Naive thymus-derived CD4-positive, alpha-beta T cell (primary cell): ENCODE measurements around the gene CLIC5. TPM values are rescaled to one million over a fixed set of nuclear protein-coding genes. Genes with fewer than 3 reads are reported as not detected.

Experiments
- ATAC-seq: fragments of 150-1000 bp; cut with Tn5 transposase; 2 replicates; pipeline ENCODE4 v1.10.0; 2021; ENCODE audit warnings: mild to moderate bottlenecking, moderate library complexity
- CTCF ChIA-PET: fragments of 350-600 bp; sonication (Branson Sonifier 250); formaldehyde crosslinking; loops from one replicate; lab custom pipeline; 2021; ENCODE audit warnings: antibody characterized with exemption; lab: Charles Lee
- POLR2A ChIA-PET: fragments of 350-600 bp; sonication (Branson Sonifier 250); formaldehyde crosslinking; loops from one replicate; lab custom pipeline; 2021; ENCODE audit warnings: antibody characterized with exemption, inconsistent platforms; lab: Charles Lee
- DNase-seq, 9 donors: peaks; one replicate each; pipeline versions ENCODE4 v3.0.0 to v3.0.0-alpha.2; 2020 to 2022; ENCODE audit warnings: mixed read lengths in 1 of 9
- H3K27ac ChIP-seq: one replicate; pipeline ENCODE4 v1.7.0; 2013; ENCODE audit warnings: mild to moderate bottlenecking, low read depth, low read length, moderate library complexity
- H3K27me3 ChIP-seq, 2 donors: one replicate each; pipeline ENCODE4 v1.7.0; 2013; ENCODE audit warnings: low read length in 2 of 2, mild to moderate bottlenecking in 2 of 2, moderate library complexity in 2 of 2; ENCODE audit not compliant: control insufficient read depth in 2 of 2, insufficient read depth in 2 of 2
- H3K36me3 ChIP-seq, 3 experiments: 1 replicate in 2 of 3; 2 replicates in 1 of 3; pipeline ENCODE4 v1.7.0; 2013; ENCODE audit warnings: low read length in 3 of 3, mild to moderate bottlenecking in 3 of 3, moderate library complexity in 1 of 3; ENCODE audit not compliant: insufficient read depth in 3 of 3, control insufficient read depth in 2 of 3
- H3K4me1 ChIP-seq, 2 donors: one replicate each; pipeline ENCODE4 v1.7.0; 2013; ENCODE audit warnings: low read length in 2 of 2, mild to moderate bottlenecking in 2 of 2, moderate library complexity in 1 of 2; ENCODE audit not compliant: control insufficient read depth in 2 of 2, insufficient read depth in 2 of 2
- H3K4me3 ChIP-seq: 2 replicates; pipeline ENCODE4 v1.7.0; 2013; ENCODE audit warnings: mild to moderate bottlenecking, low read length
- H3K9me3 ChIP-seq, 3 experiments: 1 replicate in 2 of 3; 2 replicates in 1 of 3; pipeline ENCODE4 v1.7.0; 2013; ENCODE audit warnings: low read length in 3 of 3; ENCODE audit not compliant: control insufficient read depth in 2 of 3
- H3K27ac Mint-ChIP-seq, 9 donors: one replicate each; pipeline ENCODE4 v1.8.0; 2020 to 2022; ENCODE audit warnings: mixed read lengths in 9 of 9, mild to moderate bottlenecking in 8 of 9, moderate library complexity in 5 of 9, inconsistent platforms in 2 of 9
- H3K27me3 Mint-ChIP-seq, 5 donors: one replicate each; pipeline ENCODE4 v1.8.0; 2021 to 2022; ENCODE audit warnings: mixed read lengths in 5 of 5, mild to moderate bottlenecking in 1 of 5
- H3K36me3 Mint-ChIP-seq, 5 donors: one replicate each; pipeline ENCODE4 v1.8.0; 2020 to 2022; ENCODE audit warnings: mixed read lengths in 5 of 5, mild to moderate bottlenecking in 3 of 5, inconsistent platforms in 1 of 5
- H3K4me1 Mint-ChIP-seq, 7 donors: one replicate each; pipeline ENCODE4 v1.8.0; 2020 to 2022; ENCODE audit warnings: mixed read lengths in 7 of 7, mild to moderate bottlenecking in 3 of 7, inconsistent platforms in 1 of 7
- H3K4me3 Mint-ChIP-seq, 10 donors: one replicate each; pipeline ENCODE4 v1.8.0; 2020 to 2022; ENCODE audit warnings: mild to moderate bottlenecking in 10 of 10, mixed read lengths in 10 of 10, moderate library complexity in 6 of 10, inconsistent platforms in 2 of 10
- H3K9me3 Mint-ChIP-seq, 11 donors: one replicate each; pipeline ENCODE4 v1.8.0; 2020 to 2022; ENCODE audit warnings: mixed read lengths in 11 of 11, mild to moderate bottlenecking in 4 of 11, inconsistent platforms in 1 of 11, moderate library complexity in 1 of 11
- intact Hi-C, 2 donors: fragments of 100-400 bp; cut with micrococcal nuclease; formaldehyde crosslinking; loops; one replicate each; pipeline ENCODE4 v1.15.1; 2023
- polyA plus RNA-seq, 2 donors: library from polyadenylated mRNA; unstranded; fragments of 300-500 nt; fragmentation: Illumina TruSeq; gene quantifications; one replicate each; pipeline ENCODE4 v1.2.3, GENCODE V29; 2021
- total RNA-seq, 6 experiments: library from RNA in 5 of 6; stranded (reverse) in 5 of 6; gene quantifications; 1 replicate in 5 of 6; 2 replicates in 1 of 6; pipeline ENCODE4 v1.2.3 and lab custom pipeline; 2021 to 2026

The CLIC5 gene
- total and polyA plus RNA-seq, 7 experiments from 2014 or later: 0.41 to 4.1 (median 2.6) TPM

DNA sequence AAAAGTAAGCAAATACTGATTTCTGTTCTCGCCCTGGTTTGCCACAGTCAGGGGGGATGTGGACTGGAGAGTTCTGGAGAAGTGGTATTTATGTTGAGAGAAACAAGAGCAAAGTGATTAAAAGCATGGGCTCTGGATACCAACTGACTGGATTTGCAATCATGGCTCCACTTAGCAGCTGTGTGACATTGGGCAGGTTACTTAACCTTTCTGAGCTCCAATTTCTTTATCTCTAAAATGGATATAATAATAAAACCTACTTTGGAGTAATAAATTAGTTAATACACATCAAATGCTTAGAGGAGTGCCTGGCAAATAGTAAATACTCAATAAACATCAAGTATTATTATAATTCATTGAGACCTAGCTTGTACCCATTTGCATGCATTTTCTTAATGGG, 111.7 kb downstream of the CLIC5 start:
- Histone ChIP-seq H3K36me3 (no peaks in the 10 kb centered on the region), H3K27ac (no peak overlapping the region), H3K4me1 (no peaks in the 10 kb centered on the region), H3K9me3 (no peaks in the 10 kb centered on the region), H3K27me3 (no peaks in the 10 kb centered on the region), H3K4me3 (no peak overlapping the region)
- ATAC-seq (no peak), DNase-seq (no peak)
- CTCF ChIA-PET: no interaction called here
- Mint-ChIP-seq H3K9me3 (peaks cover 0 to 3% (median 0%) of the 10 kb centered on the region in 11 donors), H3K4me3 (no peak overlapping the region), H3K36me3 (peaks cover 0 to 3% (median 0%) of the 10 kb centered on the region in 5 donors), H3K27me3 (no peaks in the 10 kb centered on the region), H3K4me1 (no peaks in the 10 kb centered on the region), H3K27ac (no peak overlapping the region)
- intact Hi-C loops: no loop called here
- POLR2A ChIA-PET: no interaction called here

GRCh38 chr6:45902984-45903383, 112.7 kb downstream of the CLIC5 start:
- H3K27ac Mint-ChIP-seq: no peak overlapping the region
- POLR2A ChIA-PET: no interaction called here
- H3K4me3 Mint-ChIP-seq: no peak overlapping the region
- Histone ChIP-seq H3K4me3 (no peak overlapping the region), H3K27ac (no peak overlapping the region), H3K4me1 (no peaks in the 10 kb centered on the region), H3K27me3 (no peaks in the 10 kb centered on the region), H3K36me3 (no peaks in the 10 kb centered on the region), H3K9me3 (no peaks in the 10 kb centered on the region)
- no peak for DNase-seq
- H3K4me1 Mint-ChIP-seq: no peaks in the 10 kb centered on the region
- H3K9me3 Mint-ChIP-seq: no peaks in the 10 kb centered on the region
- intact Hi-C loops: no loop called here
- ATAC-seq: no peak
- H3K27me3 Mint-ChIP-seq: no peaks in the 10 kb centered on the region
- no peaks in the 10 kb centered on the region for H3K36me3 Mint-ChIP-seq
- CTCF ChIA-PET: no interaction called here

DNA sequence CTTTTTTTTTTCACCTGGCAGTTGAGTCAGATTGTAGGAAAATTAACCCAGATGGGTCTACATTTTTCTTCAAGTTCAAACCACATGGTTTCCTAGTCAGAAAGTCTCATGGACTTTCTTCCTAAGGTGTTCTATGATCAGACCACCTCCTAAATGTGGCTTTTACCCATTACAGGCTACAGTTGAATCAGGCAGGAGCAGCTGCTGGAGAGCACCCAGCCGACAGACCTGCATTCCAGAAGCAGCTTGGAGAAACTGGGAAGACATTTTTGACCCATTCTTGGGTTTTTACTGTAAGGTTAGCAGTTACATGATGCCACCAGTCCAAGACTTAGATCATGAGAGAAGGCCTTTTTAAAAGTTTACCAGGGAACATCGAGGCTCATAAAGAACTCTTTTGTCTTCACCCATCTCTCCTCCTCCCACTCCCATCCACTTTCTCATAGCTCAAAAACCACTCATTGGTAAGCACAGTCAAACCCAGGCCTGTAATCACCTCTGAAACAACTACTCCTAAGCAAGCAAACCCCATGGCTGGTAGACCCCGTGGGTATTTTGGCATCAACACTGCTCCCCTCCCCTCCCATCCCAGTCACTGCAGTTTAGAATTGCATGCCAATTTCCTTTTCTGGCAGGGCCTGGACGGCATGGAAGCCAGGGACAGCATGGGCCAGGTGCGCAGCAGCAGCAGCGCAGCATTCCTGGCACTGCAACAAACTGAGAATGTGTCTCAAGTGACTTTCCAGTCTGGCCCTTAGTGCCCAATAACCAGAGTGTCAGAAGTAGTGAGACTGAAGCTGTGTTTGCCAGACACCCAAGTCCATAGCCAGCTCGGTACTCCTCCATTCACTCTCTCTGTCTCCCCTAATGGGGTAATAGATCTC, 113.7 kb downstream of the CLIC5 start:
- Histone ChIP-seq H3K27ac (no peak overlapping the region), H3K4me3 (no peak overlapping the region), H3K9me3 (no peaks in the 10 kb centered on the region), H3K27me3 (no peaks in the 10 kb centered on the region), H3K36me3 (no peaks in the 10 kb centered on the region), H3K4me1 (no peaks in the 10 kb centered on the region)
- H3K9me3 Mint-ChIP-seq: no peaks in the 10 kb centered on the region
- ATAC-seq (no peak), DNase-seq (no peak)
- intact Hi-C loops: no loop called here
- ChIA-PET POLR2A (no interaction called here), CTCF (no interaction called here)
- no peaks in the 10 kb centered on the region for H3K27me3 Mint-ChIP-seq
- H3K4me1 Mint-ChIP-seq: peaks cover 0 to 5% (median 0%) of the 10 kb centered on the region in 7 donors
- H3K27ac Mint-ChIP-seq: no peak overlapping the region
- no peaks in the 10 kb centered on the region for H3K36me3 Mint-ChIP-seq
- H3K4me3 Mint-ChIP-seq: no peak overlapping the region

GRCh38 chr6:45900808-45901752, 114.6 kb downstream of the CLIC5 start:
- no peaks in the 10 kb centered on the region for H3K36me3 ChIP-seq
- ChIA-PET POLR2A (no interaction called here), CTCF (no interaction called here)
- H3K4me3 ChIP-seq: no peak overlapping the region
- intact Hi-C loops: no loop called here
- no peak overlapping the region for H3K27ac ChIP-seq
- H3K27me3 ChIP-seq: no peaks in the 10 kb centered on the region
- H3K4me1 Mint-ChIP-seq: peaks cover 0 to 9% (median 0%) of the 10 kb centered on the region in 7 donors
- no peak for DNase-seq
- H3K27ac Mint-ChIP-seq: no peak overlapping the region
- H3K36me3 Mint-ChIP-seq: no peaks in the 10 kb centered on the region
- H3K27me3 Mint-ChIP-seq: no peaks in the 10 kb centered on the region
- no peak overlapping the region for H3K4me3 Mint-ChIP-seq
- no peaks in the 10 kb centered on the region for H3K9me3 ChIP-seq
- no peak for ATAC-seq
- no peaks in the 10 kb centered on the region for H3K4me1 ChIP-seq
- H3K9me3 Mint-ChIP-seq: no peaks in the 10 kb centered on the region

GRCh38 chr6:45899683-45899946, 116.0 kb downstream of the CLIC5 start:
- no peaks in the 10 kb centered on the region for H3K9me3 Mint-ChIP-seq

GRCh38 chr6:45898941-45899682, 116.5 kb downstream of the CLIC5 start:
- Histone ChIP-seq H3K4me3 (no peak overlapping the region), H3K27ac (no peak overlapping the region), H3K27me3 (no peaks in the 10 kb centered on the region), H3K9me3 (no peaks in the 10 kb centered on the region), H3K4me1 (peaks cover 0 to 3% of the 10 kb centered on the region in 2 donors), H3K36me3 (no peaks in the 10 kb centered on the region)
- Mint-ChIP-seq H3K27ac (no peak overlapping the region), H3K4me3 (no peak overlapping the region), H3K4me1 (peaks cover 0 to 12% (median 0%) of the 10 kb centered on the region in 7 donors), H3K9me3 (no peaks in the 10 kb centered on the region), H3K27me3 (peaks cover 0 to under 1% (median 0%) of the 10 kb centered on the region in 5 donors), H3K36me3 (no peaks in the 10 kb centered on the region)
- ChIA-PET POLR2A (no interaction called here), CTCF (no interaction called here)
- DNase-seq (no peak), ATAC-seq (no peak)
- intact Hi-C loops: no loop called here

More at GRCh38 chr6:45899683-45899946, 116.0 kb downstream of the CLIC5 start:
- ChIA-PET POLR2A (no interaction called here), CTCF (no interaction called here)
- Mint-ChIP-seq H3K36me3 (no peaks in the 10 kb centered on the region), H3K27ac (no peak overlapping the region), H3K27me3 (no peaks in the 10 kb centered on the region), H3K4me3 (no peak overlapping the region), H3K4me1 (peaks cover 0 to 12% (median 0%) of the 10 kb centered on the region in 7 donors)
- DNase-seq: no peak
- intact Hi-C loops: no loop called here
- H3K27ac ChIP-seq: no peak overlapping the region
- H3K4me1 ChIP-seq: peaks cover 0 to 3% of the 10 kb centered on the region in 2 donors
- no peaks in the 10 kb centered on the region for H3K9me3 ChIP-seq
- no peaks in the 10 kb centered on the region for H3K27me3 ChIP-seq
- H3K36me3 ChIP-seq: no peaks in the 10 kb centered on the region
- ATAC-seq: no peak
- H3K4me3 ChIP-seq: no peak overlapping the region
